Heart left ventricle (tissue), 13 donors: ENCODE measurements around the gene MTCH2.

ENCODE experiments used
- POLR2A ChIP-seq, 2 donors: fragments of 450-650 bp; IDR thresholded peaks; one replicate each; pipeline ENCODE4 v1.6.1; 2017; ENCODE audit warnings: antibody characterized with exemption in 2 of 2, mild to moderate bottlenecking in 2 of 2, moderate library complexity in 2 of 2
- TF ChIP-seq, protein P1 (sequence below), 12 donors: fragments of 200-600 bp; sonication (generic) in 4 of 12; IDR thresholded peaks; one replicate each; pipeline versions ENCODE4 v1.5.0 to v1.8.0; 2018 to 2022; ENCODE audit warnings: antibody characterized with exemption in 12 of 12, mild to moderate bottlenecking in 5 of 12
- donor health status: ischemic (EF 13 %, LVEDD 7.1; RV severe dilation, severe dysfunction).
- donor health status: DM: no; HTN: yes; CAD: no.
- donor health status: DM: no; HTN: no; CAD: no.
- donor health status: ischemic (EF 25% LVEDD 6.9; RV normal size, moderate dysfunction).
- donor health status: ischemic (EF 25% LVEDD 5.7; RV mildly dilated, moderate dysfunction).
- donor health status: ischemic (EF 35%, LVEDD 5.7; RV mildly dilated, moderate dysfunction).
- donor health status: nonischemic (EF 11% LVEDD 7.7; RV severe dilation, severe dysfunction).
- donor health status: DM: yes; HTN: yes; CAD: no.
- donor health status: PGD.
- donor health status: ischemic (EF 29% LVEDD 5.4; RV normal size, mild dysfunction).
- donor health status: nonischemic (EF 23%, LVEDD 6.1; RV moderate dilation, normal function).

DNA sequence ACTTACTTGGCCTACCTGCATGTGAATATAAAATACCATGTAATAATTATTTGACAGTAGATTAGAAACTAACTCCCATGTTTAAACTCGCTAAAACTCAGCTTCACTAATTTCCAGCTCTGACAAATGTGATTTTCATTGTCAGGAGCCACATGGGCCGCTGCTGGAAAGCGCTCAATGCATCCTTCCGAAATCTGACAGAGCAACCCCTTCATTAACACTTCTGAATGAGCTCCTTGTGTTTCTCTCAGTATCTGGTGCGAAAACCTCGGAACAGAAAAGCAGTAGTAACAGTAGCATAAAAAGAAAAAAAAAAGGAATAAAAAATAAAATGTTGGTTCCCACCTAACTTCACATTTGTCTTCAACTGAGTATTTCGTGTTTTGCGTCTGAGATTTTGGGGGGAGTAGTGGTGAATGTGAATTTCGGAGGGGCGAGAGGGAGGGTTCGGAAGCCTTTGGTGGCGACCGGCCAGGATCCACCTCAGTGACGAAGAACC, 710 bp downstream of the MTCH2 start:
- TF ChIP-seq, protein P1, sequence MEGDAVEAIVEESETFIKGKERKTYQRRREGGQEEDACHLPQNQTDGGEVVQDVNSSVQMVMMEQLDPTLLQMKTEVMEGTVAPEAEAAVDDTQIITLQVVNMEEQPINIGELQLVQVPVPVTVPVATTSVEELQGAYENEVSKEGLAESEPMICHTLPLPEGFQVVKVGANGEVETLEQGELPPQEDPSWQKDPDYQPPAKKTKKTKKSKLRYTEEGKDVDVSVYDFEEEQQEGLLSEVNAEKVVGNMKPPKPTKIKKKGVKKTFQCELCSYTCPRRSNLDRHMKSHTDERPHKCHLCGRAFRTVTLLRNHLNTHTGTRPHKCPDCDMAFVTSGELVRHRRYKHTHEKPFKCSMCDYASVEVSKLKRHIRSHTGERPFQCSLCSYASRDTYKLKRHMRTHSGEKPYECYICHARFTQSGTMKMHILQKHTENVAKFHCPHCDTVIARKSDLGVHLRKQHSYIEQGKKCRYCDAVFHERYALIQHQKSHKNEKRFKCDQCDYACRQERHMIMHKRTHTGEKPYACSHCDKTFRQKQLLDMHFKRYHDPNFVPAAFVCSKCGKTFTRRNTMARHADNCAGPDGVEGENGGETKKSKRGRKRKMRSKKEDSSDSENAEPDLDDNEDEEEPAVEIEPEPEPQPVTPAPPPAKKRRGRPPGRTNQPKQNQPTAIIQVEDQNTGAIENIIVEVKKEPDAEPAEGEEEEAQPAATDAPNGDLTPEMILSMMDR (IDR thresholded peaks at IDR 0.05): no peak
- no peak for TF ChIP-seq POLR2A (IDR thresholded peaks at IDR 0.05)
